GM21786 (cell line): ENCODE data around the gene FRMPD1.
"Not testable (repeated sequence)": the region's sequence is repeated elsewhere in the genome, so short reads cannot be mapped to it uniquely, and the experiment has no call there.

ENCODE experiments used
- ATAC-seq: cut with Tn5 transposase; IDR thresholded peaks from one replicate; pipeline ENCODE4 v1.9.1; 2021; ENCODE audit not compliant: unreplicated experiment

The FRMPD1 gene

DNA sequence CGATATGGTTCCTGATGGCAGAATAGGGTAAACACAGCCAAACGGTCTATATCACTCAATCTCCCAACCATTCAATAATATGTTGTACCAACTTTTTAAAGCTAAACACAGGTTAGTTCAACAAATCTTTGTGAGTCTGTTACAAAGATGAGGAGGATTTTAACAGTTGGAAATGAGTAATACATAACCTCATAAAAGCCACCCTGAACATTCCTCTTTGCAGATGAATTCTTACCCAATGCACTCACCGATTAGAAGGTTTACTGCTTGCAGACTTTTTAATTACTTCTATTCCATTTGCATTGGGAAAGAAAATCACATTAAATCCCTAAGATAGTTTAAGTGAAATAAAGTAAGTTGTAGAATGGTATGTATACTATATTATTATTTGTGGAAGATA is 79.5 kb downstream of the FRMPD1 start:
- ATAC-seq = no peak

DNA sequence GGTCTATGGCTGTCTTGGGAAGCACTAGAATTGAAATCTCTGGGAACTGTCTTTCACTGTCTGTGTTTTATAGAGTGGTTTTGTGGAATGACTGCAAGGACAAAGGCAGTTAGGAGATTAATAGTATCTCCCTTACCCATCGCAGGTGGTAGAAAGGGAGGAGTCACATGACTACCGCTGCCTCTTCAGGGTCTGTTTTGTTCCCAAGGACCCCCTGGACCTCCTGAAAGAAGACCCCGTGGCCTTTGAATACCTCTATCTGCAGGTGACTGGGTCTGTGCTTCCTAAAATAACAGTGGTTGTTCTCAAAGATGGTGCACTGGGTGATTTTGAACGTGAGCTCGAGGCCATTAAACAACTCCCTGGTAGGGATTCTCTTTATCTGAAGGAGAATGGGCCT is 80.1 kb downstream of the FRMPD1 start:
- no peak for ATAC-seq

GRCh38 chr9:37732086-37732741 is 81.5 kb downstream of the FRMPD1 start:
- ATAC-seq = no peak

- no peak for ATAC-seq
These were observed 82.2 kb downstream of the FRMPD1 start for GRCh38 chr9:37732952-37733351.

DNA sequence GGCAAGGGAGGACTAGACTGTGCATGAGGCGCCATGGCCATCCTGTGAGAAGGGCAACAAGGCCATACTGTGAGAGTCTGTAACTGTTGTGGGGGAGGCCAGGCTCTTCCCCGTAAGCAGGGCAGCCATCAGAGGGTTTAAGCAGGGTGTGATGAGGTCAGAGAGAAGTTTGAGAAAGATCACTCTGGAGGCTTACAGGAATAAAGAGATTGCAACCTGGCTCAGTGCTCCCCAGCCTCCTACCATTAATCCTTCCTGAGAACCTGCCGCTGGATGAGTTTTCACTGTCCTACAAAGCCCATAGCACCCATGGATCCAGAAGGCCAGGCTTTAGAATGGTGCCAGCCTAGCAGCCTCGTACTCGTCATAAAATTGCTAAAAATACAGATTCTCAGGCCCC is 88.5 kb downstream of the FRMPD1 start:
- ATAC-seq = no peak

GRCh38 chr9:37740128-37740527 is 89.4 kb downstream of the FRMPD1 start:
- ATAC-seq = no peak

GRCh38 chr9:37740631-37741328 is 90.0 kb downstream of the FRMPD1 start:
- no peak for ATAC-seq

DNA sequence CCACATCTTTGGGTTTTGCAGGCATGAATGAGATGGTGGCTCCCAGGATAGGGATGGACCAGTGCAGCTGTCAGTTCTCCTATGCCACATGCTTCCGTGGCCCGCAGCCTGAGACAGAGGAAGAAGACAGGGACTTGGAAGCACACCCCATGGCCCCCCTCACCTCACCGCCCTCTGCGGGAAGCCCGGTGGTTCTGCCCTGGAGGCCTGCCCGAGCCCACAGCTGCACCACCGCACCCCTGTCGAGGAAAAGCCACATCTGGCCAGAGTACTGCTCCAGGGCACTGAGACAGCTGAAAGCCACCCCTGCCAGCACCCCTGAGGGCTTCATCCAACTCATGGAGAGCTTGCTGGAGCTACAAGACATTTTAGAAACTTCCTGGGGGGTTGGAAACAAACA is 95.2 kb downstream of the FRMPD1 start:
- no peak for ATAC-seq

- no peak for ATAC-seq
These were observed 95.9 kb downstream of the FRMPD1 start for GRCh38 chr9:37746448-37747270.

DNA sequence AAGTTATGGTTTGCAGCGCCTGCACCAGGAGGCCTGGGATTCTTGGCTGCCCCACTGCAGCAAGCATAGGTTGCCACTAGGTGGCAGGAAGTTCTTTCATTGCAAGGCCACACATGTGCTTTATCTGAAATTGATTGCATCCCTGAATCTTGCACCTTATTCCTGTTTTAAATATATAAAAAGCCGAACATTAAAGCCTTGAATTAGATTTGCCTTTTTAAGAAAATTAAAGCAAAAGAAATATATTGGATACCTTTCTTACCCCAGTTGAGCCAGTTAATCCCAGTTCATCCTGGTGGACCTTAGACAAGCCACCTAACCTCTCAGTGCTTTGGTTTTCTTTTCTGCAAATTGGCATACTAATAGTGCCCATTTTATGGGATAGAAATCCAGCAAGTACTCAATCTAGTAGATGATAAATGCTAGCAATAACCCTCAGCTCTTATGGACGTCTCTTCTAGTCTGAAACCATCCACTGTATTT is 96.6 kb downstream of the FRMPD1 start:
- ATAC-seq = peak; percentile 77

GRCh38 chr9:37749129-37749528 is 98.4 kb downstream of the FRMPD1 start:
- no peak for ATAC-seq

GRCh38 chr9:37751186-37751585 is 100.4 kb downstream of the FRMPD1 start:
- ATAC-seq = no peak

DNA sequence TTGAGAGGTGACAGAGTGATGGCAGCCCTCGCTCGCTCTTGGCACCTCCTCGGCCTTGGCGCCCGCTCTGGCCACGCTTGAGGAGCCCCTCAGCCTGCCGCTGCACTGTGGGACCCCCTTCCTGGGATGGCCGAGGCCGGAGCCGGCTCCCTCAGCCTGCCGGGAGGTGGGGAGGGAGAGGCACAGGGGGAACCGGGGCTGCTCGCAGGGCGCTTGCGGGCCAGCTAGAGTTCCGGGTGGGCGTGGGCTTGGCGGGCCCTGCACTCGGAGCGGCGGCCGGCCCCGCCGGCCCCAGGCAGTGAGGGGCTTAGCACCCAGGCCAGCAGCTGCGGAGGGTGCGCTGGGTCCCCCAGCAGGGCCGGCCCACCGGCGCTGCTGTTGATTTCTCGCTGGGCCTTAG is 101.0 kb downstream of the FRMPD1 start:
- not testable (repeated sequence) for ATAC-seq

- not testable (repeated sequence) for ATAC-seq
These were observed 101.4 kb downstream of the FRMPD1 start for GRCh38 chr9:37752112-37752511.

DNA sequence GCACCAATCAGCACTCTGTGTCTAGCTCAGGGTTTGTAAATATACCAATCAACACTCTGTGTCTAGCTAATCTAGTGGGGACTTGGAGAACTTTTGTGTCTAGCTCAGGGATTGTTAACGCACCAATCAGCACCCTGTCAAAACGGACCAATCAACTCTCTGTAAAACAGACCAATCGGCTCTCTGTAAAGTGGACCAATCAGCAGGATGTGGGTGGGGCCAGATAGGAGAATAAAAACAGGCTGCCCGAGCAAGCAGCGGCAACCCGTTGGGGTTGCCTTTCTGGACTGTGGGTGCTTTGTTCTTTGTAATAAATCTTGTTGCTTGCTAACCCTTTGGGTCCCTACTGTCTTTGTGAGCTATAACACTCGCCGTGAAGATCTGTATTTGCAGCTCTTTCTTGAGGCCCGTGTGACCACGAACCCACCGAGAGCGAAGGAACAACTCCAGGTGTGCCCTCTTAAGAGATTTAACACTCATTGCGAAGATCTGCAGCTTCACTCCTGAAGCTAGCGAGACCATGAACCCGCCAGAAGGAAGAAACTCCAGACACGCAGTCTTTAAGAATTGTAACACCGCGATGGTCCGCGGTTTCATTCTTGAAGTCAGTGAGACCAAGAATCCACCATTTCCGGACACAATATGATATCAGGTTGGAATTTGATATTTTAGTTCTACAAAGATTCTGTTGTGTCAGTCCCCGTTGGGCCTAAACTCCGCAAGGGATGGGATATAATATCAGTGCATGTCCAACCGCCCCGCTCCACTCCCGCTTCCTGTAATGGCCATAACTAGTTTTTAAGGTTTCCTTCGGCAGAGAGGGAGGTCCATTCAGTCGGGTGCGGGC is 102.1 kb downstream of the FRMPD1 start:
- ATAC-seq = no peak

- peak; percentile 92 for ATAC-seq
These were observed 102.9 kb downstream of the FRMPD1 start, which contains the start of gene TRMT10B for GRCh38 chr9:37753489-37754190. Gene TRMT10B, plus strand, starts transcription at chr9:37753805. Its CDS starts 8,127 bp downstream, at chr9:37761932.

DNA sequence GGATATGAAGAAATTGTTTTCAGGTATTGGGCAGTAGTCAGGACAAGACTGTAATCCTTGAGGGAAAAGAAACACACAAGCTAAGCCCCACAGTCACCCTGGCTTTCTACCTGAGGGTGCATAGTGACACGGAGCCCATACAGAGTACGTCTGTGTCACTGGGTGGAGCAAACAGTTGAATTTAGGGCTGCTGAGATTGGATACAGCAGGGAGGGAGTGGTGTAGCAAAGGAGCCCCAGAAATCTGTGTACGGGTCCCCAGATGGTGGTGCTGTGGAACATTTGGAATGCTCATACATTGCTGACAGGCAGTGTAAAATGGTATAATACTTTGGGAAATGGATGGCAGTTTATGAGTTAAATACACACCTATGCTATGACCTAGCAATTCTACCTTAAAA is 108.0 kb downstream of the FRMPD1 start:
- ATAC-seq = no peak

- no peak for ATAC-seq
These were observed 109.8 kb downstream of the FRMPD1 start for GRCh38 chr9:37760416-37761161.

DNA sequence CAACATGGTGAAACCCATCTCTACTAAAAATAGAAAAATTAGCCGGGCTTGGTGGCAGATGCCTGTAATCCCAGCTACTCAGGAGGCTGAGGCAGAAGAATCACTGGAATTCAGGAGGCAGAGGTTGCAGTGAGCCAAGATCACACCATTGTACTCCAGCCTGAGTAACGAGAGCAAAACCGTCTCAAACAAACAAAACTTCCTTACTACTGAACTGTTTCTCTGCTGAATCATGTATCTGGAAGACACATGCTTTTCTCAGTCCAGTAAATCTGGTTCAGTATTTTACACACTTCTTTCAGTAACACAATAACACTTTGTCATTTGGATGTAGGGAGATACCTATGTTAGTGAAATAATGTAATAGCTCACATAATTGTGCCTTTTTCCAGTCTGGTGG is 110.8 kb downstream of the FRMPD1 start:
- no peak for ATAC-seq
